K562 (cell line): ENCODE results near the gene COX4I2.

Experiments
- RAD21 ChIP-seq, 2 experiments: fragments of 250-450 bp in 1 of 2; fragments of 450-650 bp in 1 of 2; sonication (Bioruptor Pico) in 1 of 2; formaldehyde crosslinking in 1 of 2; IDR thresholded peaks in 1 of 2; conservative IDR thresholded peaks in 1 of 2; 2 replicates each; pipeline versions ENCODE4 v1.4.0 to v1.8.0; 2020 to 2022; ENCODE audit warnings: mild to moderate bottlenecking in 2 of 2, moderate library complexity in 1 of 2
- SMAD2 ChIP-seq: fragments of 150-350 bp; IDR thresholded peaks from 2 replicates; pipeline ENCODE4 v1.6.1; 2014; ENCODE audit warnings: low read depth, mild to moderate bottlenecking, low read length
- SP1 ChIP-seq: sonication (generic); formaldehyde crosslinking; IDR thresholded peaks from 2 replicates; pipeline ENCODE4 v1.8.1; 2022; ENCODE audit warnings: mild to moderate bottlenecking, missing genetic modification reagents
- TAF7 ChIP-seq: fragments of 450-650 bp; IDR thresholded peaks from 2 replicates; pipeline ENCODE4 v1.6.1; 2016; ENCODE audit warnings: missing genetic modification characterization, missing compliant biosample characterization
- ZNF318 ChIP-seq, 2 experiments: fragments of 450-650 bp; IDR thresholded peaks; 2 replicates each; pipeline ENCODE4 v1.6.1; 2016; ENCODE audit warnings: mild to moderate bottlenecking in 2 of 2, borderline replicate concordance in 1 of 2, low read depth in 1 of 2, moderate library complexity in 1 of 2
- ZNF592 ChIP-seq: fragments of 450-650 bp; IDR thresholded peaks from 2 replicates; pipeline ENCODE4 v1.6.1; 2017; ENCODE audit warnings: antibody characterized with exemption, mild to moderate bottlenecking

GRCh38 chr20:31661625-31662371 is 24.1 kb downstream of the COX4I2 start:
- peak; percentile 76 for TF ChIP-seq ZNF592
- TF ChIP-seq SP1 = peak; percentile 76; the same call in 1 of the 2 replicates
- TF ChIP-seq TAF7 (tag) = no peak
- TF ChIP-seq ZNF318 (IDR thresholded peaks at IDR 0.05; ENCODE audit: borderline replicate concordance in 1 of 2, low read depth in 1 of 2) = no peak
- peak; percentile 55 to 63 for TF ChIP-seq RAD21 (CRISPR knock-in tag; conservative IDR thresholded peaks at IDR 0.05 in 1 of 2, IDR thresholded peaks at IDR 0.05 in 1 of 2)
- no peak for TF ChIP-seq SMAD2
